HCT116 (cell line): Measurements from ENCODE around the gene GMIP.

Experiments
- ATF3 ChIP-seq: IDR thresholded peaks from 2 replicates; pipeline ENCODE4 v1.6.1; 2012
- CTCF ChIP-seq, 3 experiments: fragments of 200-600 bp in 1 of 3; sonication (generic) in 1 of 3; IDR thresholded peaks in 2 of 3; conservative IDR thresholded peaks in 1 of 3; 2 replicates each; pipeline ENCODE4 v1.5.1; 2012 to 2017; ENCODE audit warnings: low read depth in 2 of 3, low read length in 2 of 3, antibody characterized with exemption in 1 of 3, borderline replicate concordance in 1 of 3, control low read depth in 1 of 3, mild to moderate bottlenecking in 1 of 3, mixed read lengths in 1 of 3, mixed run types in 1 of 3, moderate library complexity in 1 of 3; ENCODE audit not compliant: insufficient read depth in 1 of 3
- EGR1 ChIP-seq: IDR thresholded peaks from 2 replicates; pipeline ENCODE4 v1.6.1; 2012; ENCODE audit warnings: low read depth
- EZH2 ChIP-seq: fragments of 200-600 bp; sonication (generic); IDR thresholded peaks from 2 replicates; pipeline ENCODE4 v1.6.1; 2017; ENCODE audit warnings: antibody characterized with exemption, mixed run types
- EZH2phosphoT487 ChIP-seq: fragments of 200-600 bp; IDR thresholded peaks from 2 replicates; pipeline ENCODE4 v1.6.1; 2018; ENCODE audit warnings: antibody characterized with exemption, borderline replicate concordance
- POLR2A ChIP-seq: IDR thresholded peaks from 2 replicates; pipeline ENCODE4 v1.7.0; 2011; ENCODE audit warnings: borderline replicate concordance; ENCODE audit not compliant: insufficient read depth, insufficient read length; ENCODE audit errors: extremely low read depth
- POLR2AphosphoS5 ChIP-seq: IDR thresholded peaks from 2 replicates; pipeline ENCODE4 v1.6.1; 2011; ENCODE audit warnings: mild to moderate bottlenecking, low read depth, low read length, moderate library complexity
- RAD21 ChIP-seq: IDR thresholded peaks from 2 replicates; pipeline ENCODE4 v1.6.1; 2012; ENCODE audit warnings: low read depth, mild to moderate bottlenecking
- REST ChIP-seq: IDR thresholded peaks from 2 replicates; pipeline ENCODE4 v1.6.1; 2012; ENCODE audit warnings: low read depth
- YY1 ChIP-seq: IDR thresholded peaks from 2 replicates; pipeline ENCODE4 v1.6.1; 2011; ENCODE audit warnings: low read length, low read depth, moderate library complexity, mild to moderate bottlenecking; ENCODE audit not compliant: insufficient replicate concordance; ENCODE audit errors: extremely low read depth
- ZFX ChIP-seq: fragments of 450-650 bp; IDR thresholded peaks from 2 replicates; pipeline ENCODE4 v1.6.1; 2017
- ZNF274 ChIP-seq: fragments of 200-500 bp; sonication (Bioruptor generic); IDR thresholded peaks from 2 replicates; pipeline ENCODE4 v1.6.1; 2014; ENCODE audit warnings: mild to moderate bottlenecking, low read depth, low read length, inconsistent platforms

- no peak for TF ChIP-seq CTCF (IDR thresholded peaks at IDR 0.05 in 2 of 3, conservative IDR thresholded peaks at IDR 0.05 in 1 of 3; ENCODE audit: borderline replicate concordance in 1 of 3, insufficient read depth in 1 of 3, low read depth in 2 of 3, low read length in 2 of 3)
- no peak for TF ChIP-seq ZNF274
- TF ChIP-seq POLR2AphosphoS5: no peak
- no peak for TF ChIP-seq ZFX
- no peak for TF ChIP-seq RAD21
- no peak for TF ChIP-seq ATF3
- TF ChIP-seq YY1: no peak
- TF ChIP-seq EZH2: no peak
- no peak for TF ChIP-seq EZH2phosphoT487
- no peak for TF ChIP-seq POLR2A
- TF ChIP-seq REST: no peak
- TF ChIP-seq EGR1: no peak
Observed at GRCh38 chr19:19582471-19582870, 61.0 kb downstream of the GMIP start.
